ENCODE measurements around the gene MVB12B.

Gene MVB12B

GRCh38 chr9:126510564-126510963 lies 183.9 kb downstream of the MVB12B start:
- H2BK12ac ChIP-seq (ENCODE audit: low read length) = no peak overlapping the region
- no CpG with 5 or more reads among the region's 6 CpGs for WGBS, 2 donors (ENCODE audit: extremely low coverage in 2 of 2, insufficient read length in 2 of 2, insufficient replicate concordance in 1 of 2)
- DNase-seq (ENCODE audit: low spot score) = no peak
- H3K23ac ChIP-seq (ENCODE audit: low read depth, low read length, poor library complexity) = no peak overlapping the region
- H3K4ac ChIP-seq (ENCODE audit: low read length) = no peak overlapping the region
- no peaks in the 10 kb centered on the region for H3K36me3 ChIP-seq (replicated peaks in 1 of 2; ENCODE audit: control insufficient read depth in 2 of 2, insufficient read depth in 2 of 2, low read length in 2 of 2)
- H2AK5ac ChIP-seq (ENCODE audit: low read depth, low read length) = no peak overlapping the region
- no peak overlapping the region for H3K4me3 ChIP-seq (ENCODE audit: low read length in 2 of 2)
- peak overlapping the region; percentile 0 for H3K18ac ChIP-seq (ENCODE audit: low read length)
- H3K9ac ChIP-seq (ENCODE audit: low read depth, low read length, poor library complexity) = no peak overlapping the region
- no peaks in the 10 kb centered on the region for H3K9me3 ChIP-seq (replicated peaks in 1 of 2; ENCODE audit: control insufficient read depth in 2 of 2, insufficient read depth in 1 of 2, low read depth in 1 of 2, low read length in 2 of 2)
- no peak overlapping the region for H3K27ac ChIP-seq (replicated peaks; ENCODE audit: low read length)
- no peak overlapping the region for H4K91ac ChIP-seq (ENCODE audit: low read depth, low read length, poor library complexity)
- H2BK120ac ChIP-seq (ENCODE audit: low read depth, low read length) = no peak overlapping the region
- no peak overlapping the region for H3K4me2 ChIP-seq (ENCODE audit: insufficient read depth, low read length, poor library complexity, severe bottlenecking)
- no peak overlapping the region for H2BK15ac ChIP-seq (ENCODE audit: low read length)
- no peak overlapping the region for H3K14ac ChIP-seq (ENCODE audit: low read length)
- no peak overlapping the region for H2AFZ ChIP-seq (ENCODE audit: low read length)
- peaks cover 0 to 17% (median 0%) of the 10 kb centered on the region in 3 experiments for H3K27me3 ChIP-seq (ENCODE audit: control insufficient read depth in 3 of 3, insufficient read depth in 3 of 3, low read depth in 1 of 3, low read length in 3 of 3)
- no peaks in the 10 kb centered on the region for H3K79me1 ChIP-seq (ENCODE audit: low read depth, low read length)
- no peak overlapping the region for H4K8ac ChIP-seq (ENCODE audit: low read depth, low read length)
- H2BK5ac ChIP-seq (ENCODE audit: low read length) = no peak overlapping the region
- peaks cover 0 to 9% of the 10 kb centered on the region in 2 donors for H3K4me1 ChIP-seq (ENCODE audit: control insufficient read depth in 2 of 2, insufficient read depth in 1 of 2, low read depth in 1 of 2, low read length in 2 of 2)

GRCh38 chr9:126511411-126511810 lies 184.8 kb downstream of the MVB12B start:
- no peaks in the 10 kb centered on the region for H3K36me3 ChIP-seq (replicated peaks in 1 of 2; ENCODE audit: control insufficient read depth in 2 of 2, insufficient read depth in 2 of 2, low read length in 2 of 2)
- H4K8ac ChIP-seq (ENCODE audit: low read depth, low read length) = no peak overlapping the region
- H2BK15ac ChIP-seq (ENCODE audit: low read length) = no peak overlapping the region
- H3K4me1 ChIP-seq (ENCODE audit: control insufficient read depth in 2 of 2, insufficient read depth in 1 of 2, low read depth in 1 of 2, low read length in 2 of 2) = peaks cover 5 to 14% of the 10 kb centered on the region in 2 donors
- H3K23ac ChIP-seq (ENCODE audit: low read depth, low read length, poor library complexity) = no peak overlapping the region
- no peak overlapping the region for H3K9ac ChIP-seq (ENCODE audit: low read depth, low read length, poor library complexity)
- no peak overlapping the region for H2BK5ac ChIP-seq (ENCODE audit: low read length)
- H3K14ac ChIP-seq (ENCODE audit: low read length) = no peak overlapping the region
- no peak overlapping the region for H2AK5ac ChIP-seq (ENCODE audit: low read depth, low read length)
- no peak overlapping the region for H3K4ac ChIP-seq (ENCODE audit: low read length)
- DNase-seq (ENCODE audit: low spot score) = no peak
- H3K27me3 ChIP-seq (ENCODE audit: control insufficient read depth in 3 of 3, insufficient read depth in 3 of 3, low read depth in 1 of 3, low read length in 3 of 3) = peaks cover 0 to 22% (median 4%) of the 10 kb centered on the region in 3 experiments
- no peaks in the 10 kb centered on the region for H3K9me3 ChIP-seq (replicated peaks in 1 of 2; ENCODE audit: control insufficient read depth in 2 of 2, insufficient read depth in 1 of 2, low read depth in 1 of 2, low read length in 2 of 2)
- H3K18ac ChIP-seq (ENCODE audit: low read length) = no peak overlapping the region
- H4K91ac ChIP-seq (ENCODE audit: low read depth, low read length, poor library complexity) = no peak overlapping the region
- H2BK12ac ChIP-seq (ENCODE audit: low read length) = no peak overlapping the region
- H3K79me1 ChIP-seq (ENCODE audit: low read depth, low read length) = no peaks in the 10 kb centered on the region
- H2AFZ ChIP-seq (ENCODE audit: low read length) = no peak overlapping the region
- no peak overlapping the region for H3K27ac ChIP-seq (replicated peaks; ENCODE audit: low read length)
- H2BK120ac ChIP-seq (ENCODE audit: low read depth, low read length) = no peak overlapping the region
- no peak overlapping the region for H3K4me3 ChIP-seq (ENCODE audit: low read length in 2 of 2)
- H3K4me2 ChIP-seq (ENCODE audit: insufficient read depth, low read length, poor library complexity, severe bottlenecking) = no peak overlapping the region

- Histone ChIP-seq H3K18ac (ENCODE audit: low read length) (peak overlapping the region; percentile 88), H3K14ac (ENCODE audit: low read length) (no peak overlapping the region), H3K27me3 (ENCODE audit: control insufficient read depth in 3 of 3, insufficient read depth in 3 of 3, low read depth in 1 of 3, low read length in 3 of 3) (peaks cover 0 to 39% (median 4%) of the 10 kb centered on the region in 3 experiments), H3K9me3 (replicated peaks in 1 of 2; ENCODE audit: control insufficient read depth in 2 of 2, insufficient read depth in 1 of 2, low read depth in 1 of 2, low read length in 2 of 2) (no peaks in the 10 kb centered on the region), H3K79me1 (ENCODE audit: low read depth, low read length) (no peaks in the 10 kb centered on the region), H3K4me2 (ENCODE audit: insufficient read depth, low read length, poor library complexity, severe bottlenecking) (no peak overlapping the region), H3K36me3 (replicated peaks in 1 of 2; ENCODE audit: control insufficient read depth in 2 of 2, insufficient read depth in 2 of 2, low read length in 2 of 2) (no peaks in the 10 kb centered on the region), H4K91ac (ENCODE audit: low read depth, low read length, poor library complexity) (no peak overlapping the region), H3K27ac (replicated peaks; ENCODE audit: low read length) (no peak overlapping the region), H4K8ac (ENCODE audit: low read depth, low read length) (peak overlapping the region; percentile 29), H2BK12ac (ENCODE audit: low read length) (no peak overlapping the region), H2BK15ac (ENCODE audit: low read length) (peak overlapping the region; percentile 33), H3K4me3 (ENCODE audit: low read length in 2 of 2) (no peak overlapping the region), H3K9ac (ENCODE audit: low read depth, low read length, poor library complexity) (no peak overlapping the region), H2AFZ (ENCODE audit: low read length) (peak overlapping the region; percentile 85), H3K4ac (ENCODE audit: low read length) (no peak overlapping the region), H2AK5ac (ENCODE audit: low read depth, low read length) (peak overlapping the region; percentile 22), H3K23ac (ENCODE audit: low read depth, low read length, poor library complexity) (no peak overlapping the region), H2BK5ac (ENCODE audit: low read length) (peak overlapping the region; percentile 45), H3K4me1 (ENCODE audit: control insufficient read depth in 2 of 2, insufficient read depth in 1 of 2, low read depth in 1 of 2, low read length in 2 of 2) (peaks cover 20 to 21% of the 10 kb centered on the region in 2 donors), H2BK120ac (ENCODE audit: low read depth, low read length) (peak overlapping the region; percentile 19)
- no peak for DNase-seq (ENCODE audit: low spot score)
- no CpG with 5 or more reads among the region's 13 CpGs for WGBS, 2 donors (ENCODE audit: extremely low coverage in 2 of 2, insufficient read length in 2 of 2, insufficient replicate concordance in 1 of 2)
These were observed 186.8 kb downstream of the MVB12B start for GRCh38 chr9:126513159-126514036.

GRCh38 chr9:126514037-126514821 lies 187.6 kb downstream of the MVB12B start:
- Histone ChIP-seq H3K9me3 (replicated peaks in 1 of 2; ENCODE audit: control insufficient read depth in 2 of 2, insufficient read depth in 1 of 2, low read depth in 1 of 2, low read length in 2 of 2) (no peaks in the 10 kb centered on the region), H3K14ac (ENCODE audit: low read length) (no peak overlapping the region), H3K23ac (ENCODE audit: low read depth, low read length, poor library complexity) (no peak overlapping the region), H4K91ac (ENCODE audit: low read depth, low read length, poor library complexity) (no peak overlapping the region), H3K4me1 (ENCODE audit: control insufficient read depth in 2 of 2, insufficient read depth in 1 of 2, low read depth in 1 of 2, low read length in 2 of 2) (peaks cover 18 to 21% of the 10 kb centered on the region in 2 donors), H2AFZ (ENCODE audit: low read length) (peak overlapping the region; percentile 85), H3K36me3 (replicated peaks in 1 of 2; ENCODE audit: control insufficient read depth in 2 of 2, insufficient read depth in 2 of 2, low read length in 2 of 2) (no peaks in the 10 kb centered on the region), H2BK15ac (ENCODE audit: low read length) (peak overlapping the region; percentile 33), H2AK5ac (ENCODE audit: low read depth, low read length) (peak overlapping the region; percentile 22), H3K9ac (ENCODE audit: low read depth, low read length, poor library complexity) (no peak overlapping the region), H3K18ac (ENCODE audit: low read length) (peak overlapping the region; percentile 88), H3K4me3 (ENCODE audit: low read length in 2 of 2) (no peak overlapping the region), H3K4me2 (ENCODE audit: insufficient read depth, low read length, poor library complexity, severe bottlenecking) (peak overlapping the region; percentile 51), H3K27me3 (ENCODE audit: control insufficient read depth in 3 of 3, insufficient read depth in 3 of 3, low read depth in 1 of 3, low read length in 3 of 3) (peaks cover 0 to 45% (median 4%) of the 10 kb centered on the region in 3 experiments), H2BK12ac (ENCODE audit: low read length) (no peak overlapping the region), H3K79me1 (ENCODE audit: low read depth, low read length) (no peaks in the 10 kb centered on the region), H2BK5ac (ENCODE audit: low read length) (peak overlapping the region; percentile 45), H4K8ac (ENCODE audit: low read depth, low read length) (peak overlapping the region; percentile 29), H3K4ac (ENCODE audit: low read length) (no peak overlapping the region), H2BK120ac (ENCODE audit: low read depth, low read length) (peak overlapping the region; percentile 19), H3K27ac (replicated peaks; ENCODE audit: low read length) (no peak overlapping the region)
- no CpG with 5 or more reads among the region's 63 CpGs for WGBS, 2 donors (ENCODE audit: extremely low coverage in 2 of 2, insufficient read length in 2 of 2, insufficient replicate concordance in 1 of 2)
- peak; percentile 69 for DNase-seq (ENCODE audit: low spot score)

Data from neuronal stem cell (in vitro differentiated cells).